Activated CD8-positive, alpha-beta memory T cell treated with anti-CD3 and anti-CD28 coated beads, Interleukin-2, amount 50 U/mL, for 24 hours (primary cell): ENCODE data around the gene JPH3.

ENCODE experiments used
- DNase-seq: peaks from one replicate; pipeline ENCODE4 v3.0.0-alpha.2; 2020; ENCODE audit errors: extremely low read depth

JPH3 gene

GRCh38 chr16:87602001-87602775 is at the start of gene JPH3:
Gene JPH3 (plus strand): TSS chr16:87602508. CDS start chr16:87603147, 639 bp downstream.
- DNase-seq = no peak

DNA sequence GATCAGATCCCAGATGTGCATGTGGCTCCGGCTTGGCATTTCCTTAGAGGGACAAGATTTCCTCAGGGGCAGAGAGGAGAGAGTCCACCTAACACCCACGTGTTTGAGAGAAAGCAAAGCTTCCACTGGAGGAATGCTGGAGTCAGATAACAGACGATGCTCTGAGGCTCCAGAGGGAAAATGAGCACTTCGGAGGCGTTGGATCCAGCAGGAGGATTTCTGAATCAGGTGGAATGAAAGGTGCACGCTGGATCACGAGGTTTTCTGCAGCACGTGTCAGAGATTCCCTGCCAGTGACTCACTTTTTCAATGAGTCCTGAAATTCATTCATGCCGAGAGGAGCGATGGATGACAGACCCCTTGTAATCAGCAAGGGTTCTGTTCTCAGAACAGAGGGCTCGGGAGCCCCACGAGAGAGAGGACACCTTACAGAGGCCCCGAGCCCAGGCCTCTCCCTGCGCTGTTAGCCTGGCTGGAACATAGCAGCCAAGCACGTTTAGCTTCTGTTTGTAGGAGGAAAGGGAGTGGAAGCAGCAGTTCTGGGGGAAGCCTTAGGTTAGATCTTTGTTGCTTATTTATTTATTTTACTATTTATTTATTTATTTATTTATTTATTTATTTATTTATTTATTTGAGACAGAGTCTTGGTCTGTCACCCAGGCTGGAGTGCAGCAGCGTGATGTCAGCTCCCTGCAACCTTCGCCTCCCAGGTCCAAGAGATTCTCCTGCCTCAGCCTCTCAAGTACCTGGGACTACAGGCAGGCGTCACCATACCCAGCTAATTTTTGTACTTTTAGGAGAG is 49.3 kb upstream of the JPH3 start:
- DNase-seq = no peak

- DNase-seq = no peak
These were observed 47.4 kb upstream of the JPH3 start for GRCh38 chr16:87554754-87555427.

DNA sequence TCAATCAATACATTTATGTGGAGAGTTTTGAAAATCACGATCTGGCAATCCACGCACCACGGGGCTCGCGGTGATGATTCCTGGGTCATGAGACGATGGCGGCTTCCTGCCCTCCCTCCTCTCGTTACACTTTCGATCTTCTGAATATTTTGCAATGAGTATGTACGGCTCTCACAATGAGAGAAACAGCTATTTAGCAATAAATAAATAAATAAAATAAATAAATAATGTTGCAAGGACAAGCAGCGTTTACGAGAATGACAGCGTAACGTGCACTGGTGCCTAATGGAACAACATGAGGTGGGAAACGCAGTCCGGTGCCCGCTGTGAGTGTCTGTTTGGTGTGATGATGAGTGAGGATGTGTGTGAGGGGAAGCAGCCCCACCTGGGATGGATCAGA is 46.7 kb upstream of the JPH3 start:
- no peak for DNase-seq

GRCh38 chr16:87556941-87557459 is 45.3 kb upstream of the JPH3 start:
- DNase-seq = no peak

DNA sequence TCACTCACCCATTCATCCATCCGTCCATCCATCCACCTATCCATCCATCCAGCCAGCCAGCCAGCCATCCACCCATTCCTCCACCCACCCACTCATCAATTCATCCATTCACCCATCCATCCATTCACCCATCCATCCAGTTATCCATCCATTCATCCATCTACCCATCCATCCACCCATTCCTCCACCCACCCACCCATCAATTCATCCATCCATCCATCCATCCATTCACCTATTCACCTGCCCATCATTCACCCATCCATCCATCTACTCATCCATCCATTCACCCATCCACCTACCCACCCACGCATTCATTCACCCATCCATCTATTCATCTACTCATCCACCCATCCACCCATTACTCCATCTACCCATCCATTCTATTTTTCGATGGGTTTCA is 43.6 kb upstream of the JPH3 start:
- no peak for DNase-seq

GRCh38 chr16:87559945-87560344 is 42.4 kb upstream of the JPH3 start:
- no peak for DNase-seq

- no peak for DNase-seq
These were observed 41.7 kb upstream of the JPH3 start for GRCh38 chr16:87560428-87561199.

DNA sequence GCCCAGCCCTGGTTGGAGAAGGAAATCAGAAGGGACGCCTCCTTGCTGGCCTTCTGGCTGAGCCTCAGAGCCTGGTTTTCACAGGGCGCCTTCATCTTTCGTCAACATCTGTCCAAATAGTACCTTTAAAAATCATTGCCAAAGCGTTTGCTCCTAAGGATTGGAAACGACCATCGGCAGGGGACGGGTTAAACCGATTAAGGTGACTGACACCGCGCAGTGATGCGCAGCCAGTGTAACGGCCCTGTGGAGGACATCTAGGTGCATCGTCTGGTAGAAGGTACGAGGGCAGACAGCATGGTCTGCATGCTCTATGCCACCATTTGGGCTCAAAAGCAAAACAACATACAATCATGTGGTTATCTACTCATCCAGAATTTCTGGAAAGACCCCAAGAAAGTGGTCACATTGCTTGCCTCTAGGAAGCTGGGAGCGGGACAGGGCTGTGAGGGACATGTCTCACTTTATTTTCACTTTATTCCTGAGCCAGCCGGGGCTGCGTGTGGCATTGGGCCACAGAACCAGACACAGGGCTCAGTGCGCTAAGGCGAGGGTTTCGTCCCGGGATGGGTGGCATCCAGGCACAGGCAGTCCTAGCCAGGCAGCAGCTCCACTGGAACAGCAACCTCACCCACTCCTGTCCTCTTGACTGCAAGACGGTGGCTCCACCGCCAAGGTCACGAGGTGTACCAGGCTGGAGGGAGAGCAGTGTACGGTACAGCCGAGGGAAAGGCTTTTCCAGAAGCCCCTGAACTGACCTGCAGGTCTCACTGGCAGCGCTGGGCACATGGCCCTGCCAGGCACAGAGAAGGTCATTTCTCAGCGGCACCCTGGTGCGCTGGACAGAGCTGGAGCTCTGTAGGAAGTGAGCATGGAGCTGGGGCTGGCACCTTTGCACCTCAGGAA is 40.9 kb upstream of the JPH3 start:
- DNase-seq = no peak

DNA sequence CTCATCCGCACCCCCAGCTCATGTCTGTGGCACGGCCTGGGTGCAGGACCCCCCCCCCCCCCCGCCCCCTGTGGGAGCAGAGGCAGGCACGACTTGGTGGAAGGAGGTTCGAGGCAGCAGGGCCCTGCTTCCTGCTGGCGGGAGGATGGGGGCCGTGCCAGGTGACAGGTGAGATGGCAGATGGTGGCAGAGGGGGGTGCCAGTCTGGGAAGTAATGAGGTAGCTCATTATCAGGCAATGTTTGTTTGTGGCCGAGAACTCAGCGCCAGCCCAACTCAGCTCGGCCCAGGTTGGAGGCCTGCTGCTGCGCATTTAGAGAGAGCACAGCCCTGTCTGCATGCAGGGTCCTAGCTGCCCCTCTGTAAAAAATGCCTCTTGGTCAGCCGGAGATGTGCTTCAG is 40.1 kb upstream of the JPH3 start:
- DNase-seq = no peak

DNA sequence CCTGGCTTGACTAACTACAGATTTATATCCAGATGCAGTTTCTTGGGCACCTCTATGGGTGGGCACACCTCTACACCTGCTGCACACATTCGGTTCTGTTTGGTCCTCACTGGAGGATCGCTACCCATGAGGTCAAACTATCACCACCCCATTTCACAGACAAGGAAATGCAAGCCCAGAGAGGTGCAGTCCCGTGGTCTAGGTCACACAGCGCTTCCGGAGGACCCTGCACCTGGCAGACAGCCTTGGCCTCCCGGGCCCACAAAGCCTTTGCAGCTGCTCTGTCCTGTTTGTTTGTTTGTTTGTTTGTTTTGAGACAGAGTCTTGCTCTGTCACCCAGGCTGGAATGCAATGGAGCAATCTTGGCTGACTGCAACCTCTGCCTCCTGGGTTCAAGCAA is 39.3 kb upstream of the JPH3 start:
- no peak for DNase-seq

DNA sequence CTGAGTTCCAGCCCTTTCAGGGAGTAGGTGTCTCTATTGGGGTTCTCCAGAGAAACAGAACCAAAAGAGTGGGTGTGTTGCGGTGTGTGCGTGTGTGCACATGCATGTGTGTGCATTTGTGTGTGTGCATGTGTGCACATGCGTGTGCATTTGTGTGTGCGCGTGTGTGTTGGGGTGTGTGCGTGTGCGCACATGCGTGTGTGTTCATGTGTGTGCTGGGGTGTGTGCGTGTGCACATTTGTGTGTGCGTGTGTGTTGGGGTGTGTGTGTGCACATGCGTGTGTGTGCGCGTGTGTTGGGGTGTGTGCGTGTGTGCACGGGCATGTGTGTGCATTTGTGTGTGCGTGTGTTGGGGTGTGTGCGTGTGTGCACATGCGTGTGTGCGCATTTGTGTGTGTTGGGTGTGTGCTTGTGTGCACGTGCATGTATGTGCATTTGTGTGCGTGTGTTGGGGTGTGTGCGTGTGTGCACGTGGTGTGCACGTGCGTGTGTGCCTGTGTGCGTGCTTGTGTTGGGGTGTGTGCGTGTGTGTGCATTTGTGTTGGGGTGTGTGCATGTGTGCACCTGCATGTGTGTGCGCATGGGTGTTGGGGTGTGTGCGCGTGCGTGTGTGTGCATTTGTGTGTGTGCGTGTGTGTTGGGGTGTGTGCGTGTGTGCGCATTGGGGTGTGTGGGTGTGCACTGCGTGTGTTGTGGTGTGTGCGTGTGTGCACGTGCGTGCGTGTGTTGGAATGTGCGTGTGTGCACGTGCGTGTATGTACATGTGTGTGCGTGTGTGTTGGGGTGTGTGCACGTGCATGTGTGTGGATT is 38.4 kb upstream of the JPH3 start:
- DNase-seq = no peak

DNA sequence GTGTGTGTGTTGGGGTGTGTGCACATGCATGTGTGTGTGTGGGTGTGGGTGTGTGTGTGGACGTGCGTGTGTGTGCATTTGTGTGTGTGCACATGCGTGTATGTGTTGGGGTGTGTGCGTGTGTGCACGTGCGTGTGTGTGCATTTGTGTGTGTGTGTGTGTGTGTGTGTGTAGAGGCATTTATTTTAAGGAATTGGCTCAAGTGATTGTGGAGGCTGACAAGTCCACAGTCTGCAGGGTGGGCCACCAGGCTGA is 37.9 kb upstream of the JPH3 start:
- DNase-seq = no peak

DNA sequence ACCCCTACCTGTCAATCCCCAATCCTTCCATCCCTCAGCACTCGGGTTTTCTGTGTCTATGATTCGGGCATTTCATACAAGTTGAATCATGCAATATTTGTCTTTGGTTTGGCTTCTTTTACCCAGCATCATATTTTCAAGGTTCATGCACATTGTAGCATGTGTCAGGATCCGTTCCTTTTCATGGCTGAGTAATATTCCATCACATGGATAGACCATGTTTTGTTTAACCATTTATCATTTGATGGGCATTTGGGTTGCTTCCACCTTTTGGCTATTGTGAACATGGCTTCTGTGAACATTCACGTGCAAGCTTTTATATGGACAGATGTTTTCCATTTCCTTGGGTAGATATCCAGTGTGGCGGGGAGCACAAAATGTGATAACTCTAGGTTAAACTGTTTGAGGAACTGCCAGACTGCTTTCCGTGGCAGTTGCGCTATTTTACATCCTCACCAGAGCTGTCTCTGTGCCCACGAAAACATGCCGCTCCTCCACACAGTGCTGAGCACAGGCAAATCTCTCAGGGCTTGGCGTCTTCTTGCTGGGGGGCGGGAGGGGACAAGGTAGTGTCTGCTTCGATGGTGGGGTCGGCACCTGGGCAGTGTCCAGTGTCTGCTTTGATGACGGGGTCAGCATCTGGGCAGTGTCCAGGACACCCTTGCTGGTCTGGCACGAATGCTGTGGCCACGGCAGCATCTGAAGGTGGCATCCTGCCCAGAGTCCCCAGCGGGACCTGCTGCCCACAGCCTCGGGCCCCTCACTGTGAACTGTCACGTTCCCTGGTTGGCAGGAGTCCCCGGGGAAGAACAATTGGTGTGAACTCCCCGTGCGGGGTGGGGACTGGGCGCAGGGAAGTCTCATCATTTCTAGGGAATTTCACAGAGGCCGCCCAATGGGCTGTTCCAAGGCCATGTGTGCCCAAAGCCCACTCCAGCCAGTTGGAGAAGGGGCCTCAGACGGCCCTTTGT is 32.4 kb upstream of the JPH3 start:
- DNase-seq = no peak

DNA sequence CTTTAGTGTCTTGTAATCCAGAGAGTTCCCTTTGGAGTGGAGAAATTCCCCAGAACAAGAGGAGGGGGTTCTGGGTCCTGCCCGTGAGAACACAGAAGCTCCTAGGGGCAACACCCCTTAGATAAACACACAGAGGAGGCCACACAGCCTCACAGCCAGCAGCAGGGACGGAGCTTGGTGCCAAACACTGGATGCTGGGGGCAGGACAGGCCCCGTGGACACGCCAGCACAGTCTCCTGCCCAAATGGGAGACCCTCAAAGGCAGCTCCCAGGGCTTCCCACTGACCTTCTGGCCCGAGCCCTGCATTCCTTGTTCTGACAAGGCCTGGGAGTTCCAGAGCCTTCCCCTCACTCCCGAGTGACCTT is 31.8 kb upstream of the JPH3 start:
- DNase-seq = no peak

GRCh38 chr16:87570938-87571867 is 31.1 kb upstream of the JPH3 start:
- DNase-seq = no peak

DNA sequence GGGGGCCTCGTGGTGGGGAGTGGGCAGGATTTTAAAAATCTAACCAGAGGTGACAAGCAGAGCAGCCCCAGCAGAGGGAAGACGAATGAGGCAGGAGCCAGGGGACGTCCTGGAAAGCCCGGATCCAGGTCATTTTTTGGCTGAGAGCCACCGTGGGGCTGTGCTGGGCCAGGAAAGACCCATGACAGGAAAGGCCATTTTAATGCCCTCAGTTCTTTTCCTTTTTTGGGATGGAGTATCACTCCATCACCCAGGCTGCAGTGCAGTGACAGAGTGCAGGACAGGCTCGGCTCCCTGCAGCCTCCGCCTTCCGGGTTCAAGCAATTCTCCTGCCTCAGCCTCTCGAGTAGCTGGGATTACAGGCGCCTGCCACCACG is 30.5 kb upstream of the JPH3 start:
- DNase-seq = no peak

DNA sequence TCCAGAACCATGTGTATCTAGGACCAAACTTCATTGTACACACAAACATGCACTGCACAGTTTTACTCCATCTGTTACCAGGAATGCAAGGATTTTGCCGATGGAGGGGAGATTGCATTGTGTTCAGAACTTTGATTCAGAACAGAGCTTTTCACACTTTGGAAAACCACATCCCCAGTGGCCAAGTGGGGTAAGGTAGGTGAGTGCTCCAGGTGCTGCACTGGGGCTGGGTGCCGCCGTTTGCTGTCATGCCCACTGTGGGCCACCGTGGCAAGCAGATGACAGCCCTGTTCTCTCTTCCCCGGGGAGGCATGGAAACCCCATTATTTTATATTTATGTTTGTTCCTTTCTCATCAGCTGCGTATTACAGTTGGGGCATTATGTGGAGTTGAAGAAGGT is 29.3 kb upstream of the JPH3 start:
- no peak for DNase-seq
